CD4-positive, alpha-beta T cell (primary cell): Measurements from ENCODE around the gene FKBP4. TPM values are rescaled to one million over a fixed set of nuclear protein-coding genes. Genes with fewer than 3 reads are reported as not detected.

Experiments
- ATAC-seq: fragments of 200-7000 bp; cut with Tn5 transposase; one replicate; pipeline ENCODE4 v1.10.0; 2022; ENCODE audit warnings: mild to moderate bottlenecking; ENCODE audit not compliant: poor library complexity
- CTCF ChIA-PET: fragments of 350-600 bp; sonication (Branson Sonifier 250); formaldehyde crosslinking; loops from one replicate; lab custom pipeline; 2021; ENCODE audit warnings: antibody characterized with exemption, inconsistent platforms; lab: Charles Lee
- POLR2A ChIA-PET: fragments of 350-600 bp; sonication (Branson Sonifier 250); formaldehyde crosslinking; loops from one replicate; lab custom pipeline; 2021; ENCODE audit warnings: antibody characterized with exemption, inconsistent platforms; lab: Charles Lee
- DNase-seq, 14 experiments: peaks; one replicate each; pipeline ENCODE4 v3.0.0-alpha.2; 2013 to 2020; ENCODE audit warnings: mixed read lengths in 2 of 14
- H3K27ac ChIP-seq, 2 donors: one replicate each; pipeline versions ENCODE4 v1.5.1 to v1.7.0; 2013; ENCODE audit warnings: low read length in 2 of 2, low read depth in 1 of 2, mild to moderate bottlenecking in 1 of 2
- H3K27me3 ChIP-seq, 2 experiments: 1 replicate in 1 of 2; 2 replicates in 1 of 2; pipeline versions ENCODE4 v1.6.1 to v1.7.0; 2013; ENCODE audit warnings: low read length in 2 of 2, control low read depth in 1 of 2, mild to moderate bottlenecking in 1 of 2, moderate library complexity in 1 of 2; ENCODE audit not compliant: insufficient read depth in 2 of 2, control insufficient read depth in 1 of 2
- H3K36me3 ChIP-seq: one replicate; pipeline ENCODE4 v1.6.1; 2013; ENCODE audit warnings: low read length, control low read depth; ENCODE audit not compliant: insufficient read depth
- H3K4me1 ChIP-seq: one replicate; pipeline ENCODE4 v1.6.1; 2013; ENCODE audit warnings: low read length, control low read depth; ENCODE audit not compliant: insufficient read depth
- H3K4me3 ChIP-seq: one replicate; pipeline ENCODE4 v1.5.1; 2013; ENCODE audit warnings: mild to moderate bottlenecking, low read length, moderate library complexity
- H3K9me3 ChIP-seq, 2 experiments: 1 replicate in 1 of 2; 2 replicates in 1 of 2; pipeline versions ENCODE4 v1.6.1 to v1.7.0; 2013; ENCODE audit warnings: low read length in 2 of 2, mild to moderate bottlenecking in 2 of 2, control low read depth in 1 of 2, moderate library complexity in 1 of 2; ENCODE audit not compliant: control insufficient read depth in 1 of 2, insufficient read depth in 1 of 2
- H3K27ac Mint-ChIP-seq: one replicate; pipeline ENCODE4 v1.8.0; 2020; ENCODE audit warnings: mixed read lengths
- H3K27me3 Mint-ChIP-seq: one replicate; pipeline ENCODE4 v1.8.0; 2021; ENCODE audit warnings: mixed read lengths
- H3K36me3 Mint-ChIP-seq: one replicate; pipeline ENCODE4 v1.8.0; 2021; ENCODE audit warnings: low read depth, mixed read lengths
- H3K4me1 Mint-ChIP-seq: one replicate; pipeline ENCODE4 v1.8.0; 2021; ENCODE audit warnings: low read depth, mixed read lengths
- H3K4me3 Mint-ChIP-seq: one replicate; pipeline ENCODE4 v1.8.0; 2020; ENCODE audit warnings: mild to moderate bottlenecking, mixed read lengths
- H3K9me3 Mint-ChIP-seq: one replicate; pipeline ENCODE4 v1.8.0; 2020; ENCODE audit warnings: mixed read lengths
- CTCF ChIP-seq: fragments of 200-600 bp; IDR thresholded peaks from one replicate; pipeline ENCODE4 v1.8.0; 2022; ENCODE audit warnings: antibody characterized with exemption, mild to moderate bottlenecking
- intact Hi-C, 2 experiments: fragments of 100-400 bp; cut with DNase I in 1 of 2; cut with micrococcal nuclease in 1 of 2; formaldehyde crosslinking; loops; one replicate each; pipeline versions ENCODE4 v1.15.1 to v1.9.0; 2023 to 2025; cut with DNase I, micrococcal nuclease
- total RNA-seq, 174 experiments: library from RNA in 2 of 174; stranded (reverse) in 2 of 174; gene quantifications; one replicate each; pipeline ENCODE4 v1.2.3 and lab custom pipeline; 2021 to 2026

FKBP4 gene
- total RNA-seq, 2 experiments from 2014 or later, result 35.7 to 40.3 TPM

GRCh38 chr12:2834581-2835491 lies 40.1 kb downstream of the FKBP4 start, which contains the start of gene NRIP2:
TSS of gene NRIP2 (minus strand) at chr12:2835035. CDS start at chr12:2834983, 52 bp downstream.
- no peaks in the 10 kb centered on the region for H3K9me3 ChIP-seq
- intact Hi-C loops, result no loop called here
- no peaks in the 10 kb centered on the region for H3K4me1 ChIP-seq
- CTCF ChIA-PET, result no interaction called here
- no peak within 1 kb of the TSS for H3K4me3 Mint-ChIP-seq
- no peak within 1 kb of the TSS for H3K4me3 ChIP-seq
- peaks cover 27% of the 10 kb centered on the region for H3K36me3 ChIP-seq
- DNase-seq (no peak), ATAC-seq (no peak)
- no peaks in the 10 kb centered on the region for H3K9me3 Mint-ChIP-seq
- POLR2A ChIA-PET, result interaction anchor here (0.6 kb wide), 1 partner anchor 22 kb away, joined by 4 read pairs; no protein-coding TSS in a partner anchor
- peaks cover 12% of the 10 kb centered on the region for H3K4me1 Mint-ChIP-seq
- peak within 1 kb of the TSS; percentile 5 for H3K27ac Mint-ChIP-seq
- H3K27me3 ChIP-seq, result no peaks in the 10 kb centered on the region
- TF ChIP-seq CTCF, result no peak
- H3K36me3 Mint-ChIP-seq, result peaks cover 52% of the 10 kb centered on the region
- H3K27ac ChIP-seq, result no peak within 1 kb of the TSS
- H3K27me3 Mint-ChIP-seq, result no peaks in the 10 kb centered on the region

- H3K9me3 ChIP-seq, result no peaks in the 10 kb centered on the region
- Mint-ChIP-seq H3K9me3 (no peaks in the 10 kb centered on the region), H3K4me3 (no peak overlapping the region), H3K36me3 (peaks cover 48% of the 10 kb centered on the region), H3K4me1 (peaks cover 12% of the 10 kb centered on the region), H3K27ac (peak overlapping the region; percentile 5), H3K27me3 (no peaks in the 10 kb centered on the region)
- TF ChIP-seq CTCF, result no peak
- intact Hi-C loops, result no loop called here
- no peaks in the 10 kb centered on the region for H3K27me3 ChIP-seq
- POLR2A ChIA-PET, result no interaction called here
- no peaks in the 10 kb centered on the region for H3K4me1 ChIP-seq
- CTCF ChIA-PET, result no interaction called here
- ATAC-seq, result no peak
- H3K36me3 ChIP-seq, result peaks cover 27% of the 10 kb centered on the region
- no peak overlapping the region for H3K27ac ChIP-seq
- DNase-seq, result no peak
- H3K4me3 ChIP-seq, result no peak overlapping the region
Measured at GRCh38 chr12:2835691-2836403, 41.1 kb downstream of the FKBP4 start.

GRCh38 chr12:2836574-2836973 lies 41.8 kb downstream of the FKBP4 start:
- Histone ChIP-seq H3K4me1 (no peaks in the 10 kb centered on the region), H3K27ac (no peak overlapping the region), H3K27me3 (no peaks in the 10 kb centered on the region), H3K9me3 (no peaks in the 10 kb centered on the region), H3K36me3 (peaks cover 33% of the 10 kb centered on the region), H3K4me3 (no peak overlapping the region)
- ChIA-PET CTCF (no interaction called here), POLR2A (no interaction called here)
- intact Hi-C loops, result no loop called here
- Mint-ChIP-seq H3K27ac (no peak overlapping the region), H3K4me3 (no peak overlapping the region), H3K27me3 (no peaks in the 10 kb centered on the region), H3K4me1 (peaks cover 12% of the 10 kb centered on the region), H3K9me3 (no peaks in the 10 kb centered on the region), H3K36me3 (peaks cover 48% of the 10 kb centered on the region)
- no peak for ATAC-seq
- DNase-seq, result no peak
- TF ChIP-seq CTCF, result no peak
